Trophoblast cell (in vitro differentiated cells and primary cell): ENCODE results near the gene IGIP. TPM values are rescaled to one million over a fixed set of nuclear protein-coding genes. Genes with fewer than 3 reads are reported as not detected.

Source experiments
- DNase-seq, 2 donors: peaks; one replicate each; pipeline ENCODE4 v3.0.0-alpha.2; 2016
- H2AFZ ChIP-seq: 2 replicates; pipeline ENCODE4 v1.6.1; 2013; ENCODE audit warnings: low read length, moderate library complexity, mild to moderate bottlenecking; ENCODE audit not compliant: insufficient read depth, poor library complexity
- H2AK5ac ChIP-seq: 2 replicates; pipeline ENCODE4 v1.6.1; 2013; ENCODE audit warnings: mild to moderate bottlenecking, low read length
- H2BK120ac ChIP-seq: 2 replicates; pipeline ENCODE4 v1.6.1; 2013; ENCODE audit warnings: low read length, mild to moderate bottlenecking, moderate library complexity; ENCODE audit not compliant: insufficient read depth, poor library complexity
- H2BK12ac ChIP-seq: 2 replicates; pipeline ENCODE4 v1.6.1; 2013; ENCODE audit warnings: mild to moderate bottlenecking, low read length, moderate library complexity
- H2BK5ac ChIP-seq: 2 replicates; pipeline ENCODE4 v1.6.1; 2013; ENCODE audit warnings: low read length, low read depth, moderate library complexity, mild to moderate bottlenecking; ENCODE audit not compliant: poor library complexity
- H3K14ac ChIP-seq: 2 replicates; pipeline ENCODE4 v1.6.1; 2013; ENCODE audit warnings: mild to moderate bottlenecking, low read length
- H3K18ac ChIP-seq: 2 replicates; pipeline ENCODE4 v1.6.1; 2013; ENCODE audit warnings: mild to moderate bottlenecking, low read length
- H3K23ac ChIP-seq: 2 replicates; pipeline ENCODE4 v1.6.1; 2013; ENCODE audit warnings: low read length
- H3K27ac ChIP-seq: 2 replicates; pipeline ENCODE4 v1.5.1; 2013; ENCODE audit warnings: low read depth, mild to moderate bottlenecking, inconsistent platforms, low read length, moderate library complexity
- H3K27me3 ChIP-seq: 2 replicates; pipeline ENCODE4 v1.6.1; 2013; ENCODE audit warnings: inconsistent platforms, mild to moderate bottlenecking, low read length, moderate library complexity; ENCODE audit not compliant: insufficient read depth
- H3K36me3 ChIP-seq, 2 experiments: 1 replicate in 1 of 2; 2 replicates in 1 of 2; pipeline ENCODE4 v1.6.1; 2013; ENCODE audit warnings: low read length in 2 of 2, mild to moderate bottlenecking in 2 of 2, moderate library complexity in 1 of 2; ENCODE audit not compliant: insufficient read depth in 2 of 2, control insufficient read depth in 1 of 2
- H3K4ac ChIP-seq: 2 replicates; pipeline ENCODE4 v1.6.1; 2013; ENCODE audit warnings: low read depth, mild to moderate bottlenecking, low read length, moderate library complexity
- H3K4me1 ChIP-seq, 2 experiments: 1 replicate in 1 of 2; 2 replicates in 1 of 2; pipeline ENCODE4 v1.6.1; 2013; ENCODE audit warnings: low read length in 2 of 2, mild to moderate bottlenecking in 2 of 2, moderate library complexity in 1 of 2; ENCODE audit not compliant: insufficient read depth in 2 of 2, control insufficient read depth in 1 of 2
- H3K4me2 ChIP-seq: 2 replicates; pipeline ENCODE4 v1.6.1; 2013; ENCODE audit warnings: inconsistent platforms, mild to moderate bottlenecking, low read length, moderate library complexity
- H3K4me3 ChIP-seq: 2 replicates; pipeline ENCODE4 v1.5.1; 2013; ENCODE audit warnings: mild to moderate bottlenecking, low read depth, low read length, inconsistent platforms
- H3K79me1 ChIP-seq: one replicate; pipeline ENCODE4 v1.6.1; 2013; ENCODE audit warnings: low read length
- H3K79me2 ChIP-seq: 2 replicates; pipeline ENCODE4 v1.6.1; 2013; ENCODE audit warnings: low read length, mild to moderate bottlenecking; ENCODE audit not compliant: control insufficient read depth, insufficient read depth, poor library complexity
- H3K9ac ChIP-seq: 2 replicates; pipeline ENCODE4 v1.6.1; 2013; ENCODE audit warnings: mild to moderate bottlenecking, low read length
- H3K9me3 ChIP-seq: 2 replicates; pipeline ENCODE4 v1.6.1; 2013; ENCODE audit warnings: low read depth, mild to moderate bottlenecking, control low read depth, inconsistent platforms, low read length; ENCODE audit not compliant: insufficient read depth
- H4K12ac ChIP-seq: 2 replicates; pipeline ENCODE4 v1.6.1; 2013; ENCODE audit warnings: low read depth, mild to moderate bottlenecking, low read length, moderate library complexity
- H4K8ac ChIP-seq: 2 replicates; pipeline ENCODE4 v1.6.1; 2013; ENCODE audit warnings: low read depth, mild to moderate bottlenecking, low read length, moderate library complexity
- H4K91ac ChIP-seq: one replicate; pipeline ENCODE4 v1.6.1; 2013; ENCODE audit warnings: low read depth, mild to moderate bottlenecking, low read length, moderate library complexity
- WGBS: extraction: QIAGEN DNeasy Blood & Tissue Kit; methylation state at CpG from one replicate; pipeline ENCODE4 v1.1.7; 2013; ENCODE audit warnings: missing lambda C conversion rate; ENCODE audit not compliant: insufficient read length, insufficient coverage; ENCODE audit errors: extremely low coverage; 5-methylcytosine and 5-hydroxymethylcytosine counted together
- polyA plus RNA-seq: library from polyadenylated mRNA; stranded (reverse); fragments of 200-250 nt; gene quantifications from 2 replicates; pipeline ENCODE4 v1.2.3, GENCODE V29; 2013

IGIP gene
- polyA plus RNA-seq = 0.51 and 0.53 TPM in 2 replicates

- no peak within 1 kb of the TSS for H3K23ac ChIP-seq
Measured at GRCh38 chr5:140125637-140126036, at the start of gene IGIP. Gene IGIP, plus strand, starts transcription at chr5:140125937. Its CDS starts 2,540 bp downstream, at chr5:140128477.

GRCh38 chr5:140076142-140076541 is 49.6 kb upstream of the IGIP start:
- no peak overlapping the region for H4K91ac ChIP-seq
- WGBS = no CpG with 5 or more reads among the region's 1 CpG
- no peaks in the 10 kb centered on the region for H3K4me1 ChIP-seq
- no peak overlapping the region for H3K23ac ChIP-seq
- H3K27ac ChIP-seq = no peak overlapping the region
- no peak overlapping the region for H2BK120ac ChIP-seq
- H4K8ac ChIP-seq = no peak overlapping the region
- no peak for DNase-seq
- H2AK5ac ChIP-seq = no peak overlapping the region
- no peaks in the 10 kb centered on the region for H3K79me1 ChIP-seq
- H4K12ac ChIP-seq = no peak overlapping the region
- no peak overlapping the region for H2AFZ ChIP-seq
- H3K4me3 ChIP-seq = no peak overlapping the region
- no peaks in the 10 kb centered on the region for H3K27me3 ChIP-seq
- H3K4ac ChIP-seq = no peak overlapping the region
- no peak overlapping the region for H3K9ac ChIP-seq
- no peaks in the 10 kb centered on the region for H3K36me3 ChIP-seq
- no peak overlapping the region for H3K14ac ChIP-seq
- H3K79me2 ChIP-seq = no peaks in the 10 kb centered on the region
- no peak overlapping the region for H2BK12ac ChIP-seq
- no peaks in the 10 kb centered on the region for H3K9me3 ChIP-seq
- H3K4me2 ChIP-seq = no peak overlapping the region
- H3K18ac ChIP-seq = no peak overlapping the region
- H2BK5ac ChIP-seq = no peak overlapping the region

More at GRCh38 chr5:140125637-140126036, at the start of gene IGIP:
- Histone ChIP-seq H2AFZ (no peak within 1 kb of the TSS), H3K79me2 (no peaks in the 10 kb centered on the region), H3K79me1 (no peaks in the 10 kb centered on the region), H4K12ac (no peak within 1 kb of the TSS), H3K27me3 (peaks cover 3% of the 10 kb centered on the region), H4K91ac (no peak within 1 kb of the TSS), H3K4me2 (no peak within 1 kb of the TSS), H3K4ac (no peak within 1 kb of the TSS), H3K36me3 (no peaks in the 10 kb centered on the region), H3K9ac (no peak within 1 kb of the TSS), H2BK120ac (no peak within 1 kb of the TSS), H3K4me3 (no peak within 1 kb of the TSS), H3K18ac (no peak within 1 kb of the TSS), H4K8ac (no peak within 1 kb of the TSS), H2AK5ac (no peak within 1 kb of the TSS), H3K14ac (no peak within 1 kb of the TSS), H2BK12ac (no peak within 1 kb of the TSS), H2BK5ac (no peak within 1 kb of the TSS), H3K4me1 (no peaks in the 10 kb centered on the region), H3K27ac (no peak within 1 kb of the TSS), H3K9me3 (no peaks in the 10 kb centered on the region)
- no CpG with 5 or more reads among the region's 4 CpGs for WGBS
- no peak for DNase-seq

- Histone ChIP-seq H2BK12ac (no peak overlapping the region), H4K8ac (no peak overlapping the region), H3K79me2 (no peaks in the 10 kb centered on the region), H2AK5ac (no peak overlapping the region), H3K27ac (no peak overlapping the region), H3K4me1 (no peaks in the 10 kb centered on the region), H3K14ac (no peak overlapping the region), H4K12ac (no peak overlapping the region), H3K27me3 (no peaks in the 10 kb centered on the region), H3K9ac (no peak overlapping the region), H3K18ac (no peak overlapping the region), H2BK120ac (no peak overlapping the region), H3K36me3 (no peaks in the 10 kb centered on the region), H2BK5ac (no peak overlapping the region), H3K4ac (no peak overlapping the region), H3K4me2 (no peak overlapping the region), H2AFZ (no peak overlapping the region), H3K9me3 (no peaks in the 10 kb centered on the region), H3K79me1 (no peaks in the 10 kb centered on the region), H4K91ac (no peak overlapping the region), H3K23ac (no peak overlapping the region), H3K4me3 (no peak overlapping the region)
- DNase-seq = no peak
- WGBS = no CpG with 5 or more reads among the region's 2 CpGs
Measured at GRCh38 chr5:140076788-140077187, 48.9 kb upstream of the IGIP start.

- no peaks in the 10 kb centered on the region for H3K9me3 ChIP-seq
- H3K4me2 ChIP-seq = no peak overlapping the region
- H2AK5ac ChIP-seq = no peak overlapping the region
- no peak overlapping the region for H3K23ac ChIP-seq
- no peak overlapping the region for H3K4me3 ChIP-seq
- H4K8ac ChIP-seq = no peak overlapping the region
- H4K12ac ChIP-seq = no peak overlapping the region
- H3K27me3 ChIP-seq = no peaks in the 10 kb centered on the region
- H3K79me2 ChIP-seq = no peaks in the 10 kb centered on the region
- H4K91ac ChIP-seq = no peak overlapping the region
- H3K36me3 ChIP-seq = no peaks in the 10 kb centered on the region
- H2BK12ac ChIP-seq = no peak overlapping the region
- DNase-seq = no peak
- no peak overlapping the region for H2BK5ac ChIP-seq
- no peak overlapping the region for H3K14ac ChIP-seq
- H3K18ac ChIP-seq = no peak overlapping the region
- no CpG with 5 or more reads among the region's 1 CpG for WGBS
- H3K27ac ChIP-seq = no peak overlapping the region
- no peak overlapping the region for H2AFZ ChIP-seq
- no peaks in the 10 kb centered on the region for H3K4me1 ChIP-seq
- H3K4ac ChIP-seq = no peak overlapping the region
- H2BK120ac ChIP-seq = no peak overlapping the region
- no peaks in the 10 kb centered on the region for H3K79me1 ChIP-seq
- no peak overlapping the region for H3K9ac ChIP-seq
Measured at GRCh38 chr5:140083120-140083519, 42.6 kb upstream of the IGIP start.
